ENCODE measurements around the gene TAX1BP1.

GRCh38 chr7:27709137-27710075 is 30.6 kb upstream of the TAX1BP1 start:
- TF ChIP-seq PRPF4 (IDR thresholded peaks at IDR 0.05; ENCODE audit: low read depth, low read length, poor library complexity, severe bottlenecking) (no peak), HNRNPLL (IDR thresholded peaks at IDR 0.05; ENCODE audit: low read depth, low read length, poor library complexity, severe bottlenecking) (no peak), JUNB (CRISPR knock-in tag; IDR thresholded peaks at IDR 0.05; ENCODE audit: borderline replicate concordance) (no peak), BCLAF1 (IDR thresholded peaks at IDR 0.05) (no peak), SAFB2 (CRISPR knock-in tag; IDR thresholded peaks at IDR 0.05; ENCODE audit: borderline replicate concordance, low read depth) (no peak), ZNF558 (CRISPR knock-in tag; IDR thresholded peaks at IDR 0.05; ENCODE audit: borderline replicate concordance) (no peak)
- TF ChIP-seq, protein P1, sequence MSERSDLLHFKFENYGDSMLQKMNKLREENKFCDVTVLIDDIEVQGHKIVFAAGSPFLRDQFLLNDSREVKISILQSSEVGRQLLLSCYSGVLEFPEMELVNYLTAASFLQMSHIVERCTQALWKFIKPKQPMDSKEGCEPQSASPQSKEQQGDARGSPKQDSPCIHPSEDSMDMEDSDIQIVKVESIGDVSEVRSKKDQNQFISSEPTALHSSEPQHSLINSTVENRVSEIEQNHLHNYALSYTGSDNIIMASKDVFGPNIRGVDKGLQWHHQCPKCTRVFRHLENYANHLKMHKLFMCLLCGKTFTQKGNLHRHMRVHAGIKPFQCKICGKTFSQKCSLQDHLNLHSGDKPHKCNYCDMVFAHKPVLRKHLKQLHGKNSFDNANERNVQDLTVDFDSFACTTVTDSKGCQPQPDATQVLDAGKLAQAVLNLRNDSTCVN (CRISPR knock-in tag; IDR thresholded peaks at IDR 0.05; ENCODE audit: borderline replicate concordance) = no peak
